GM20431 (cell line): ENCODE measurements around the gene PDE7B.

Experiments
- in situ Hi-C: fragments of 300-500 bp; cut with MseI, MboI; formaldehyde crosslinking; loops from one replicate; pipeline ENCODE4 v1.15.0; 2020; ENCODE audit warnings: low sequenced_read_pairs; ENCODE audit not compliant: unreplicated experiment

Gene PDE7B

GRCh38 chr6:136210398-136211165, 359.1 kb downstream of the PDE7B start:
- in situ Hi-C loops: loop anchor here (25.0 kb wide), 2 partner anchors 523 to 673 kb away; no protein-coding TSS in a partner anchor

- in situ Hi-C loops: loop anchor here (25.0 kb wide), 2 partner anchors 525 to 675 kb away; no protein-coding TSS in a partner anchor
Observed at GRCh38 chr6:136212608-136213007, 361.1 kb downstream of the PDE7B start.

GRCh38 chr6:136213012-136213539, 361.6 kb downstream of the PDE7B start:
- in situ Hi-C loops: loop anchor here (25.0 kb wide), 2 partner anchors 526 to 676 kb away; no protein-coding TSS in a partner anchor

GRCh38 chr6:136213853-136214252, 362.4 kb downstream of the PDE7B start:
- in situ Hi-C loops: loop anchor here (25.0 kb wide), 2 partner anchors 527 to 677 kb away; no protein-coding TSS in a partner anchor

- in situ Hi-C loops: loop anchor here (25.0 kb wide), 2 partner anchors 529 to 679 kb away; no protein-coding TSS in a partner anchor
Observed at GRCh38 chr6:136216503-136217401, 365.3 kb downstream of the PDE7B start.

- in situ Hi-C loops: loop anchor here (25.0 kb wide), 2 partner anchors 538 to 688 kb away; no protein-coding TSS in a partner anchor
Observed at GRCh38 chr6:136224974-136225373, 373.5 kb downstream of the PDE7B start.

GRCh38 chr6:136225496-136225895, 374.0 kb downstream of the PDE7B start:
- in situ Hi-C loops: no loop called here

GRCh38 chr6:136226027-136226673, 374.6 kb downstream of the PDE7B start:
- in situ Hi-C loops: no loop called here

GRCh38 chr6:136226674-136227377, 375.3 kb downstream of the PDE7B start:
- in situ Hi-C loops: no loop called here

- in situ Hi-C loops: no loop called here
Observed at GRCh38 chr6:136228814-136229213, 377.3 kb downstream of the PDE7B start.

- in situ Hi-C loops: no loop called here
Observed at GRCh38 chr6:136230219-136230853, 378.8 kb downstream of the PDE7B start.

- in situ Hi-C loops: no loop called here
Observed at GRCh38 chr6:136232701-136233100, 381.2 kb downstream of the PDE7B start.

- in situ Hi-C loops: no loop called here
Observed at GRCh38 chr6:136235233-136235564, 383.7 kb downstream of the PDE7B start.

GRCh38 chr6:136236466-136237293, 385.2 kb downstream of the PDE7B start:
- in situ Hi-C loops: no loop called here

GRCh38 chr6:136244061-136244616, 392.6 kb downstream of the PDE7B start:
- in situ Hi-C loops: no loop called here
